ENCODE measurements around the gene IRAK3. TPM values are rescaled to one million over a fixed set of nuclear protein-coding genes. Genes with fewer than 3 reads are reported as not detected.

IRAK3 gene
- total RNA-seq, 1 experiment from 2014 or later, result 0.44 TPM

- Histone ChIP-seq H4K20me1 (ENCODE audit: control insufficient read depth, insufficient read depth, insufficient read length) (no peaks in the 10 kb centered on the region), H4K8ac (replicated peaks; ENCODE audit: insufficient read length, low read depth, low read length) (no peak overlapping the region), H3K4me1 (ENCODE audit: insufficient read depth, low read length) (no peaks in the 10 kb centered on the region), H3K14ac (ENCODE audit: insufficient read depth, low read length) (no peak overlapping the region), H3K18ac (ENCODE audit: insufficient read length, low read depth, low read length) (no peak overlapping the region), H3T11ph (ENCODE audit: low read length) (no peak overlapping the region), H2AK5ac (ENCODE audit: insufficient read length, low read length) (no peak overlapping the region), H2BK20ac (ENCODE audit: low read depth, low read length, poor library complexity, severe bottlenecking) (no peak overlapping the region), H2BK5ac (ENCODE audit: insufficient read length, low read length) (no peak overlapping the region), H4K5ac (ENCODE audit: insufficient read length, low read depth, low read length) (no peak overlapping the region), H3K9ac (ENCODE audit: extremely low read depth, insufficient read length, low read length) (no peak overlapping the region), H3K4me2 (ENCODE audit: insufficient read depth, insufficient read length, low read length) (no peak overlapping the region), H3K27me3 (ENCODE audit: insufficient read depth, low read length) (no peaks in the 10 kb centered on the region), H3K79me2 (ENCODE audit: insufficient read depth, low read length) (no peaks in the 10 kb centered on the region), H3K4ac (ENCODE audit: low read depth, low read length) (no peak overlapping the region), H3K56ac (ENCODE audit: insufficient read length, low read depth, low read length) (no peak overlapping the region), H3K23me2 (ENCODE audit: insufficient read length, low read depth, low read length, poor library complexity, severe bottlenecking) (no peaks in the 10 kb centered on the region), H2BK15ac (ENCODE audit: low read depth, low read length) (no peak overlapping the region), H2AFZ (ENCODE audit: low read length) (no peak overlapping the region), H3K9me3 (ENCODE audit: control insufficient read depth, low read depth, low read length) (no peaks in the 10 kb centered on the region), H2BK12ac (ENCODE audit: insufficient read length, low read depth, low read length) (no peak overlapping the region), H3K79me1 (ENCODE audit: insufficient read depth, low read depth, low read length, poor library complexity, severe bottlenecking) (no peaks in the 10 kb centered on the region), H2BK120ac (ENCODE audit: low read depth, low read length, poor library complexity, severe bottlenecking) (no peak overlapping the region), H4K91ac (ENCODE audit: insufficient read length, low read depth, low read length) (no peak overlapping the region), H3K23ac (ENCODE audit: insufficient read length, low read depth, low read length) (no peak overlapping the region), H3K27ac (ENCODE audit: insufficient read length, low read depth, low read length) (no peak overlapping the region)
- peaks cover 6 to 7% of the 10 kb centered on the region in 2 experiments for H3K9me3 Mint-ChIP-seq
- WGBS (ENCODE audit: extremely low coverage, insufficient read length, low lambda C conversion rate), result no CpG with 5 or more reads among the region's 3 CpGs
- no peak for DNase-seq
- H3K36me3 Mint-ChIP-seq (ENCODE audit: insufficient read depth in 1 of 3, low read depth in 3 of 3), result 0 out of 7 replicates have a peak, but pooled peaks cover 0 to 3% (median 0%) of the 10 kb centered on the region in 3 experiments
- TF ChIP-seq, protein P1, sequence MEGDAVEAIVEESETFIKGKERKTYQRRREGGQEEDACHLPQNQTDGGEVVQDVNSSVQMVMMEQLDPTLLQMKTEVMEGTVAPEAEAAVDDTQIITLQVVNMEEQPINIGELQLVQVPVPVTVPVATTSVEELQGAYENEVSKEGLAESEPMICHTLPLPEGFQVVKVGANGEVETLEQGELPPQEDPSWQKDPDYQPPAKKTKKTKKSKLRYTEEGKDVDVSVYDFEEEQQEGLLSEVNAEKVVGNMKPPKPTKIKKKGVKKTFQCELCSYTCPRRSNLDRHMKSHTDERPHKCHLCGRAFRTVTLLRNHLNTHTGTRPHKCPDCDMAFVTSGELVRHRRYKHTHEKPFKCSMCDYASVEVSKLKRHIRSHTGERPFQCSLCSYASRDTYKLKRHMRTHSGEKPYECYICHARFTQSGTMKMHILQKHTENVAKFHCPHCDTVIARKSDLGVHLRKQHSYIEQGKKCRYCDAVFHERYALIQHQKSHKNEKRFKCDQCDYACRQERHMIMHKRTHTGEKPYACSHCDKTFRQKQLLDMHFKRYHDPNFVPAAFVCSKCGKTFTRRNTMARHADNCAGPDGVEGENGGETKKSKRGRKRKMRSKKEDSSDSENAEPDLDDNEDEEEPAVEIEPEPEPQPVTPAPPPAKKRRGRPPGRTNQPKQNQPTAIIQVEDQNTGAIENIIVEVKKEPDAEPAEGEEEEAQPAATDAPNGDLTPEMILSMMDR (conservative IDR thresholded peaks at IDR 0.05), result peak; percentile 68
- no peaks in the 10 kb centered on the region for H3K27me3 Mint-ChIP-seq (ENCODE audit: low read depth)
- H3K4me1 Mint-ChIP-seq, result peaks cover 0 to 4% of the 10 kb centered on the region in 2 experiments; a peak in 2 of 4 replicates
- no peak overlapping the region; a peak in 1 of 7 replicates for H3K27ac Mint-ChIP-seq
- no peak overlapping the region for H3K4me3 Mint-ChIP-seq
Measured at GRCh38 chr12:66279123-66279712, 90.2 kb downstream of the IRAK3 start.
